HL-60/S4 treated with phorbol 12-myristate 13-acetate at 8.2 ng/mL for 4 days and 3 days (cell line): ENCODE data around the gene SMTN.

Experiments used
- in situ Hi-C: fragments of 300-500 bp; cut with MboI; formaldehyde crosslinking; loops from 2 replicates; pipeline ENCODE4 v1.15.0; 2022; ENCODE audit warnings: low sequenced_read_pairs

The SMTN gene

DNA sequence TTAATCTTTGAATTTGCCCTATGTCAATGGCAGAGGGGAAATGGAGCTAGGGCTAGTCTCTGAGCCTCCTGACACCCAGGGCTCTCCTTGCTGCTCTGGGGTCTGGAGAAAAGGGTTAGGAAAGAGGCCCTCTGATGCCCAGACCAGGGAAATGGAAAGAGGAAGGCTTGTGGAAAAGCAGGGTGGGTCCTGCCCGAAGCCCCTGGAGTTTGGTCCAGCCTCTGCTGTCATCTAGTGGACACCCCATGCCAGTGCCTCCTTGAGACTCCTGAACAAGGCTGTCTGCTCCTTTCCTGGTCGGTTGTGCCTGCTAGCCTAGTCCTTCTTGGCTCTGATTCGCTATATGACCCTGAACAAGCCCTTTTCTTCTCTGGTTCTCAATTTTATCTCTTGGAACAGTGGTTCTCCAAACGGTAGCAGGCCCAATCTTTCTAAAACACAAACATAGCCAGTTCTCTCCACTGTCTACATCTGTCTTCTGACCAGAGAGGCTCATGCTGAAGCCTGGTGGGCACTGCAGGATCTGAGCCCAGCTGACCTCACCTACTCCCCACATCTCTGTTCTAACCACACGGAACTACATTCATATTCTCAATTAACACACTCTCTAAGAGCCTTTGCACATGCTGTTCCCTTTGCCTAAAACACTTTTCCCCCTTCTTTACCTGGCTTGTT is 68.0 kb downstream of the SMTN start:
- in situ Hi-C loops = no loop called here

DNA sequence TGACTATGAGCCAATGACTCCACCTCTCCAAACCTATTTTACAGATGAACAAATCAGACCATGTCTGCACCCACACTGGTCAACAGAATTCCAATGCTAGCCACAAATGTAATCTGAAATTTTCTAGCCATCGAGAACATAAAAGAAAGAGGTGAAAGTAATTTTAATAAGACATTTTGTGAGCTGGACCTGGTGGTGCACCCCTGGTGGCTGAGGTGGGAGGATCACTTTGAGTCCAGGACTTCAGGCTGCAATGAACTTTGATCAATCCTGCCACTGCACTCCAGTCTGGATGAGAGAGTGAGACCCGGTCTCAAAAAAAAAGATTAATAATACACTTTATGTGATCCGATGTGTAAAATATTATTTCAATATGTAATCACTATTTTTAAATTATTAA is 69.5 kb downstream of the SMTN start:
- in situ Hi-C loops = no loop called here

DNA sequence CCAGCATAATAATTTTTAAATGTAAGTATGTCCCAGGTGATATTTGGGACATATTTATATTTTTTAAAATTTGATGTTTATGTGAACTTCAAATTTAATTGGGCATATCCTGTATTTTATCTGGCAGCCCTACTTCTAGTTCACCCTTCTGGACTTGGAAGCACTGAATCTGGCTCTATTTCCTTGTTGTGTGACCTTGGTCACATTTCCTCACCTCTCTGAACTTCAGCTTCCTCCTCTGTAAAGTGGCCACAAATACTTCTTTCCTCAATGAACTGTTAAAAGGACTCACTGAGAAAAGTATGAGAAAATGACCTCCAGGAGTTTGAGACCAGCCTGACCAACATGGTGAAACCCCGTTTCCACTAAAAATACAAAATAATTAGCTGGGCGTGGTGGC is 70.8 kb downstream of the SMTN start:
- in situ Hi-C loops = no loop called here

DNA sequence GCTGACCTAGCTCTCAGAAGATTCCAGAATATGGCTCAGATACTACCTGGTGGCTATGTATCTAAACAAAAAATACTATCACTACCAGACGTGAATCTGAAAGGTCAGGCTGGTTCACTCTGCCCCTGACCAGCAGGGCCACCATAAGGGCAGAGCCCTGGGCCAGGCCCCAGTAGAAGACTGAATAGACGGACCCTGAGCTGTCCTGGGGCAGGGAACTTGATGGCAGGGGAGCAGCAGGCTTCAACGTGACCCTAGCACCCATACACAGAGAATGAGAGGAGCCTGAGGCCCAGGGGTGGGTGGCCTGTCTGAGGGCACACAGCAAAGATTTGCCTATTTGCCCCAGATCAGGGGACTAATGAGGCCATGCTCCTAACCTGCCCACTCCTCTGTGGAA is 72.2 kb downstream of the SMTN start:
- in situ Hi-C loops = no loop called here
